Activated T-cell treated with anti-CD3 and anti-CD28 coated beads for 24 hours (primary cell): ENCODE data around the gene EEIG1.

ENCODE experiments used
- DNase-seq: peaks from one replicate; pipeline ENCODE4 v3.0.0-alpha.2; 2020; ENCODE audit warnings: low read depth

EEIG1 gene

GRCh38 chr9:127974769-127975261 lies 6.0 kb downstream of the EEIG1 start:
- no peak for DNase-seq

GRCh38 chr9:127974001-127974768 lies 6.6 kb downstream of the EEIG1 start:
- DNase-seq, result no peak

DNA sequence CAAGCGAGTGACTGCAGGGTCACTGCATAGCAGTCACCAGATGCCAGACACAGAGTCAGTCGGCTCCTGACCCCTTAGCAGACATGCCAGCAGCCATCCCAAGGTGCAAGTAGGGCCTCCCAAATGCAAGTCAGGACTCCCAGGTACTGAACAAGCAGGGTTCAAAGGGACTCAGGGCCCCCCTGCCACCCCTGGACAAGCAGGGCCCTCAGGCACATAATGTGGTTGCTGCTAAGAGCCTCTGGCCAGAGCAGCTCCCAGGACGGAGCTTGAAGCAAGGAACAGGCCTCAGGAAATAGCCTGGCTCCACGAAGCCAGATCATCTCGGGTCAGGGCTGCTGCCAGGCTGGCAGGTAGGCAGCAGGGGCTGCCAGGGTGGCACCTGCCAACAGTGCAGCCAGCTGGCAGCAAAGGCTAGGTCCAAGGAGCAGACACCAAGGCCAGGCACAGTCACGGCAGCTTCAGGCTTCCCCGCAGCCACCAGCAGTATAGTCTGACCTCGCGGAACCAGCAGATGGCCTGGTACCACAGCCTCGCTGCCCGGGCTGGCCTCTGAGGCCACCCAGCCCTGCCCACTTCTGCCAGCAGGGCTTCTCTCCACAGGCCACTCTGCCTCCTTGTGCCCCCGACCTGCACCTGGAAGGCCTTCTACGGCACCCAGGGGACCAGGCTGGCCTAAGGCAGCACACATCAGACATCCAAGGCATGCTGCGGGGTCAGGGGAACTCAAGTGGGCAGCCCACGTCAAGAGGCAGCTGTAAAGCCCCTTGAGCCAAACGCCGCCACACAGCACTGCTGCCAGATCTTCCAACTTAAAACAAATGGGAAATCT lies 7.4 kb downstream of the EEIG1 start:
- DNase-seq, result no peak

GRCh38 chr9:127972236-127972871 lies 8.4 kb downstream of the EEIG1 start:
- DNase-seq, result no peak

DNA sequence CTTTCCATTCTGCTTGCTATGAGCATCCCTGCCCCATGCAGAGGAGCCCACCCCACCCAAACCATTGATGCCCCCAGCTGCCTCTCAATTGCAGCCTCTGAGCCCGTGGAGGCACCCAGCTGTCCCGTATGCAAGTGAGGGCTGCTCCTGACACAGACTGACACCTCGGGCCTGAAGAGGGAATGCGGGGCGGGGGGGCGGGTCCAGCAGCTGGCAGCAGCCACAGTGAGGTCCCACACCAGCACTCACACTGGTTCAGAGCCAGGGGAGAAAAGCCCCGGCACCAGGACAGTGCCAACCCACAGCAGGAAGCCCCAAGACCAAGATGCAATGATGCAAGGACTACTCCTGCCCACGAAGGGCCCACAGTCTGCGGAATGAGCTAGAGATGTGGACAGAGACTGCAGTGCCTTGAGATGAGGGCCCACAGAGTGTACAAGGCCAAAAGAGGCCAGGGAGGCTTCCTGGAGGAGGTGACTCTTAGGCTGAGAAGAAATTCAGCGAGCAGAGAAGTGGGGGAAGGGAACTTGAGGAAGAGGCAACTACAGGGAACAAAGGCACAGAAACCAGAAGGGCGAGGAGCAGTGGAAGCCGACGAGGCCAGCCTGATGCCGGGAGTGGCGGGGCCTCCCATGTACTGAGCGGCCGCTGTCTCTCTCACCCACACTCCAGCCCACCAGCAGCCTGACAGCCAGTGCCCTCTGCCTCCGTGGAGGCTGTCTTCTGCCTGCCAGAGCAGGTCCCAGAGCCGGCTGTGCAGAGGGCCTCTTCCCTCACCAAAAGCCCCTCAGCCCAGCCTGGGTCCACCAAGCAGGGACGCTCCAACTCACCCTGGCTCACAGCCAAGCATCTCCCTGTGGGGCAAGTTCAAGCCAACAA lies 9.2 kb downstream of the EEIG1 start:
- DNase-seq, result no peak

DNA sequence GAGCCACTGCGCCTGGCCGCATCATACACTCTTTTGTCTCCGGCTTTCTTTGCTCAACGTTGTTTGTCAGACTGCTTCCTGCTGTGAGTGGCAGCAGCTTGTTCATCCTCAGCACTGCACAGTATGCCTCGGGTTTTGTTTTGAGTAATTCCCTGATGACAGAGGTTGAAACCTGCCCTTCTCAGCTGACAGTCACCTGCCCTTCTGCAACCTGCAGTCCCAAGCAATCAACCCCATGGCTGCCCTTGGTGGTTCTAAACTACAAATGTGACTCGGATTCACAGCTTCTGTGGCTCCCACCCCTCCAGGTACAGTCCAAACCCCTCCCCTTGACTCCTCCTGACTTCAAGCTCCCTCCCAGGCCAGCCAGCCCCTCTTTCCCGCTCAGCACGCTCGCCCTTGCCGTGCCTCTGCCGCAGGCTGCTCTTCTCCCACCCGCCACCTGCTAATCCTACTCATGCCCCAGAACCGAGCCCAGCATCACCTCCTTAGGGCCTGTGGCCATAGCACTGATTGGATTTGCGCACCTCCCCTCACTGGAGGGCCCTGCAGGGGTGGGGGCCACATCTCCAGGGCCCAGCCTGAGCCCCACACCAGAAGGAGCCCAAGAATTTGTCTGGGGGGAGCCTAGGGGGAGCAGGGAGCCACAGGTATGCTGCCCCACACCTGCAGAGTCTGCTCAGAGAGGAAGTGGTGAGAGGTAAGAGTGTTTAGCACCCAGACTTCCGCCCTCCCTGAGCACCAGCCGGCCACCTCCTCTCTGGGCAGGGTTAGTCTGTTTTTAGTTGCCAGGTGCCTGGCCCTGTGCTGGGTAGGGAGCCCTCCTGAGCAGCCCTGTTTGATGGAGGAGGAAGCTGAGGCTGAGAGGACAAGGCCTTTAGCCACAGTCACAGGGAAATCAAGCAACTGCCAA lies 10.1 kb downstream of the EEIG1 start:
- peak; percentile 71 for DNase-seq

DNA sequence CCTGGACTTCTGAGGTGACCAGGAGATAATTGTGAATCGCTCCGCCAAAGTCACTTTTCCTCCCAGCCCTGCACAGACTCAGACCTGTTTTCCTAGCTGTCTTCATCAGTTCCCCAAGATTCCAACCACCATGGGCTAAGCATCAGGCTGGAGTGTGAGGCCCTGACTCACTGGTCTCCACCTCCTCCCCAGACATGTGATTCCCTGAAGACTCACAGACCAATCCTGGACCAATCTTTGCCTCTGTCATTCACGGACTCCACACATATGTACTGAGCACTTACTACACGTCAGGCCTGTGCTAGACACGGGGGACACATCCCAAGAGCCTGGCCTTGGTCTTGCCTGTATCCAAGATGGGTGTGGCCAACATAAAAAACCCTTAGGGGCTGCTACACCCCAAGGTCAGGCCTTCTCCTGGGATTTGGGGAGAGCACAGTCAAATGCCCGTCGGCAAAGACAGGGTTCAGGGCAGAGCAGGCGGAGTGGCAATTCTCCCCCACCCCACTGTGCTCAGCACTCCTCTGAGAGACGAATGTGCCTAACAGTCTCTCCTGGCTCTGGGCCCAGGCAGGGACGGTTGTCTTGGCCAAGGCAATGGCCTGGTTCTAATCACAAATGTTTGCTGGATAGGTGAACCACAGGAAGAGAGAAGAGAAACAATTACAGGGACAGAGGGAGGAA lies 11.9 kb downstream of the EEIG1 start:
- DNase-seq, result no peak

GRCh38 chr9:127968042-127968441 lies 12.7 kb downstream of the EEIG1 start:
- no peak for DNase-seq

DNA sequence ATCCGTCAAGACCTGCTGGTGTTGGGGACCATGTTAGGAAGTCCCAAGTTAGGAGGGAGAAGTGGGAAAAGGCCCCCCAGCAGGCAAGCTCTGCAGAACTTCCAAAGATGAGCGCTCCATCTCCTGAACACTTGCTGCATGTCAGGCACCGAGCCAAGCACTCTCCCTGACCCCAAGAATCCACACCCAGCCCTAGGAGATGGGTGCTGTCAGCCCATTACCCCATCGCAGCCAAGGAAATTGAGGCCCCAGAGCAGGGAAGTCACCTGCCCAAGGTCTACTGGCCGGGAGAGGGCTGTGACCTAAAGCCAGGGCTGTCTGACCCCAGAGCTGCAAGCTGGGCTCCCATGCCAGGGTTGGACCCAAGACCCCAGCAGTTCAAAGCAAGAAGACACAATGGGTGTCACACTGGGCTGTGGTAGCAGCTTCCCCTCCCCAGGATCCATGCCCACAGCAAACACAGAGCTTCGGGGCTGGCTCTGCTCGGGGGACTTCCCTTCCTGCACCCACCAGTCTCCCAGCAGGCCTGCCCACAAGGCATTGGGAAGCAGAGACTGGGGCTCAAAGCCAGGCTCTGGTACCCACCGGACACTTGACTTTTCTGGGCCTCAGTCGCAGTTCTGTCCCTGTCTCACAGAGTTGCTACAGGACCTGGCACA lies 13.5 kb downstream of the EEIG1 start:
- no peak for DNase-seq

DNA sequence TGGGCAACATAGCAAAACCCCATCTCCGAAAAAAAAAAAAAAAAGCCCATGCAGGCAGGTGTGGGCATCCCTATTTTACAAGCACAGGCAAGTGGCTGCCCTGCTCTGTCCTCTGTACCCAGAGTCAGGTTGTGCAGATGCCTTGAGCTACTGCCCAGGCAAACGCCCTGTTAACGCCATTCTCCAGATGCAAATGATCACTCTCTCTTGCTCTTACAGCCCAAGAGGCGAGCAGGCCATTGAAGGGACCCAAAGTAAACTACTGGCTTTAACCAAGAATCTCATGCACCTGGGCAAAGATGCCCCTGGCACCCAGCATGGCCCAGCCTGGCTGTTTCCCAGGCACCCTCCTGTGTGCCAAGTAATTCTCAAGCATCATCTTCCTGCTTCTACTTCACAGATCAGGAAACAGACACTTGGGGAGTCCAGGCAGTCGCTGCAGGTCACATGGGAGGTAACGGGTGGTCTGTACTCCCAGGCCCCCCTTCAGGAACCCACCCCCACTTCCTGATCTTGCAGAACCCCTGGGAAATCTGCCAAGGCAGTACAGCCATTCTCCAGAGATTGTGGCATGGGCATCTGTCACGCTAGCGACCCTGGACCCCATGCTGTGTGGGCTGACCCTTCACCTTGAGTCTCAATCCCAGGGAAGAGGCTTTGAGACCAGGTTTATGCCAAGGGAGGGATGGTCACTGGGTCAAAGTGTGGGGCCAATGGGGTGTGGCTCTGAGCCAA lies 14.2 kb downstream of the EEIG1 start:
- no peak for DNase-seq

DNA sequence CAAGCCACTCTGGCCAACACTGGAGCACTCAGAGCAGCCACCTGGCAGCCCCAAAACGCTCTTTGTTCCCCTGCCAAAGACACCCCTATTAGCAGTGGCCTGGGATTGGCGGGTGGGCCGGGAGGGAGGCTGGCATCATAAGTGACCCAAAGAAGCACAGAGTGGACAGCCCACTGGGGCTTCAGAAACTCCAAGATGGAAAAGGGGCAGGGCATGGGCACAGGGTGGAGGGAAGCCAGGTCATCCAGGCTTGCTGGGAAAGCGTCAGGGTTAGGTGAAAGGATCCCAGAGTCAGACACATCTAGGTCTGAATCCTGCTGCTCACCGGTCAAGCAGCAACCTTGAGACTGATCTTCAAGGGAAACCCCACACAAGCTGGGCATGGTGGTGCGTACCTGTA lies 14.8 kb downstream of the EEIG1 start:
- DNase-seq, result no peak

- no peak for DNase-seq
Observed at GRCh38 chr9:127963359-127964064, 17.3 kb downstream of the EEIG1 start.

DNA sequence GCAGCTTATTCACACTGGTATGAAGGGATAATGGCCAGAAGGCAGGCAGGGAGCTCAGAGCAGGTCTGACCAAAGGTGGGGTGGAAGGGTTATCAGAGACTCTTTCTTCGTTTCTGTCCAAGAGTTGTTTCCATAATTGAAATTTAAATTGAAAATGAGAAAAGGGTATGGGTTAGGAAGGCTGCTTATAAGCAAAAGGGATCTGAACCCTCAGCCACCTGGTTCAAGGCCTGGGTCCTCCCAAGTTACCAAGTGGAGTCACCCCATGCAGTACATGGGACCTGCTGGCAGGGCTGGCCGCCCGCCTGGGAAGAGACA lies 17.8 kb downstream of the EEIG1 start:
- DNase-seq, result no peak

DNA sequence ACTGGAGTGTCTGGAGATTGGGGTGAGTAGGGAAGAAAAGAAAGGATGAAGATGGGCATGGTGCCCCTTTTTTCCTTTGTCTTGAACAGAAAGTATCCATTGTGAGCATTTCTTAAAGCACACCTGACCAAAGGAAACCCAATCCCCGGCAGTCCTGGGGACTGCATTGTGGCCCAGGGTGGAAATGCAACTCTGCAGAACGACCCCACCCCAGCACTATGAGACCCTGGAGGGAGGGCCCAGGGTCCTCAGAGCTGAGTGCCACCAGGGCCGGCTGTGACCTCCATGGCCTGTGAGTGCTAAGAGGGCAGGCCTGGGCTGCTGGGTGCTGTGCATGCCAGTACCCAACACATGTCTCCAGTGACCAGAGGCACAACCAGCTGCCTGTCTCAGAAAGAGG lies 18.5 kb downstream of the EEIG1 start:
- DNase-seq, result no peak

GRCh38 chr9:127961613-127962155 lies 19.1 kb downstream of the EEIG1 start:
- no peak for DNase-seq

GRCh38 chr9:127961155-127961490 lies 19.7 kb downstream of the EEIG1 start:
- no peak for DNase-seq

GRCh38 chr9:127960410-127961154 lies 20.2 kb downstream of the EEIG1 start:
- DNase-seq, result no peak
